HG03060 (cell line): Measurements from ENCODE around the gene TRIM46.
"Not testable (repeated sequence)": the region's sequence is repeated elsewhere in the genome, so short reads cannot be mapped to it uniquely, and the experiment has no call there.

ENCODE experiments used
- ATAC-seq: cut with Tn5 transposase; IDR thresholded peaks from one replicate; pipeline ENCODE4 v1.9.1; 2021; ENCODE audit warnings: low read depth, moderate number of reproducible peaks; ENCODE audit not compliant: unreplicated experiment

Gene TRIM46

GRCh38 chr1:155184835-155185782, 11.5 kb downstream of the TRIM46 start:
- peak; percentile 79 for ATAC-seq

GRCh38 chr1:155185783-155186066, 12.1 kb downstream of the TRIM46 start:
- no peak for ATAC-seq

GRCh38 chr1:155186067-155186793, 12.6 kb downstream of the TRIM46 start:
- no peak for ATAC-seq

- ATAC-seq = no peak
Measured at GRCh38 chr1:155186794-155187455, 13.3 kb downstream of the TRIM46 start.

GRCh38 chr1:155187456-155187891, 13.8 kb downstream of the TRIM46 start:
- no peak for ATAC-seq

GRCh38 chr1:155188268-155188667, 14.6 kb downstream of the TRIM46 start:
- no peak for ATAC-seq

GRCh38 chr1:155189926-155190325, 16.3 kb downstream of the TRIM46 start:
- ATAC-seq = not testable (repeated sequence)

- no peak for ATAC-seq
Measured at GRCh38 chr1:155191904-155192303, 18.3 kb downstream of the TRIM46 start.

- no peak for ATAC-seq
Measured at GRCh38 chr1:155192346-155193274, 19.0 kb downstream of the TRIM46 start.

GRCh38 chr1:155193275-155193990, 19.8 kb downstream of the TRIM46 start:
- ATAC-seq = no peak

- ATAC-seq = not testable (repeated sequence)
Measured at GRCh38 chr1:155193991-155194240, 20.3 kb downstream of the TRIM46 start.

- no peak for ATAC-seq
Measured at GRCh38 chr1:155195201-155196102, 21.8 kb downstream of the TRIM46 start.

GRCh38 chr1:155196103-155196892, 22.6 kb downstream of the TRIM46 start:
- ATAC-seq = no peak

- no peak for ATAC-seq
Measured at GRCh38 chr1:155196893-155197638, 23.4 kb downstream of the TRIM46 start.

- no peak for ATAC-seq
Measured at GRCh38 chr1:155197901-155198546, 24.4 kb downstream of the TRIM46 start.

- no peak for ATAC-seq
Measured at GRCh38 chr1:155198547-155198906, 24.9 kb downstream of the TRIM46 start.

GRCh38 chr1:155199792-155200191, 26.1 kb downstream of the TRIM46 start:
- no peak for ATAC-seq
